Choroid plexus epithelial cell (primary cell): Measurements from ENCODE around the gene CUEDC1.

ENCODE experiments used
- DNase-seq: peaks from one replicate; pipeline ENCODE4 v3.0.0-alpha.2; 2010; ENCODE audit warnings: low read depth
- H3K4me3 ChIP-seq: 2 replicates; pipeline ENCODE4 v1.5.1; 2011; ENCODE audit warnings: low read depth, mild to moderate bottlenecking, control low read depth, low read length, moderate library complexity
- TF ChIP-seq, protein P1 (sequence below): conservative IDR thresholded peaks from 2 replicates; pipeline ENCODE4 v1.5.1; 2011; ENCODE audit warnings: low read depth, mild to moderate bottlenecking, control low read depth, inconsistent platforms, low read length, moderate library complexity

The CUEDC1 gene

DNA sequence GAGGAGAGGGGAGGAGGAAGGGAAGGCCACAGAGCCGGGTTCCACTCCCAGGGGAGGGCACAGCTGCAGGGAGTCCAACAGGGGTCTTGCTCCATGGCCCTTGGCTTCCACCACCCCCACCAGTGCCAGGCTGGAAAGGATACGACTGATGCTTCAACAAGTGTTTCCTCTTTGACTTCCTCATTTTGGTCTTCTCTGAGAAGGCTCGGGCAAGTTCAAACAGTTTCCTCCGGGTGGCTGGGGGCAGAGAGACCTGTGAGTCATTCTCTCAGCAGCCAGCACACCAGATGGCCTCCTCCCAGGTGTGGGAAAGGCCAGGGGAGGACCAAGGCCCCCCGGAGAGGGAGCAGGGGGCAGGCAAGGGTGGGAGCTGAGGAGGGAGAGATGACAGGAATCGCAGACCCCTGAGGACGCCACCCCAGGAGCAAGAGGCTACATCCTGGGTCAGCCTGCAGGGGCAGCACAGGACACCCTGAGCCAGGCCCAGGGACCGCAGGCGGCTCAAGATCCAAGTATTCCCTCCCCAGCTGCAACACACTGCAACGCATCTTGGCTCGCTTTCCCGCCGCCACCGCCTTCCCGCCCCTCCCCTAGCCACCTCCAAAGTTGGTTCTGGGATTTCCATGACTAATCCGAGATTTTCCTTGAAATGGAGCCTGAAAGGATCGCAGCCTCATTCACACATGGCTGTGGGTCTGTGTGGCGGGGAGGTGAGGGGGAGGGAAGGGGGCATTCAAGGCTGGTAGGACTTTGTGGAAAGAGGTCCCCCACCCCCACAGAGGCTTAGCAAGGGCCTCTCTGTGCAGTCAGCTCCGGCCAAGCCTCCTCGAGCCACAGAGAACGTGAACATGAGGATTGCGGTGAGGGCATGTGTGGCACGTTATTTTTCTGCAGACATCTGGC is 87.0 kb downstream of the CUEDC1 start:
- TF ChIP-seq, protein P1, sequence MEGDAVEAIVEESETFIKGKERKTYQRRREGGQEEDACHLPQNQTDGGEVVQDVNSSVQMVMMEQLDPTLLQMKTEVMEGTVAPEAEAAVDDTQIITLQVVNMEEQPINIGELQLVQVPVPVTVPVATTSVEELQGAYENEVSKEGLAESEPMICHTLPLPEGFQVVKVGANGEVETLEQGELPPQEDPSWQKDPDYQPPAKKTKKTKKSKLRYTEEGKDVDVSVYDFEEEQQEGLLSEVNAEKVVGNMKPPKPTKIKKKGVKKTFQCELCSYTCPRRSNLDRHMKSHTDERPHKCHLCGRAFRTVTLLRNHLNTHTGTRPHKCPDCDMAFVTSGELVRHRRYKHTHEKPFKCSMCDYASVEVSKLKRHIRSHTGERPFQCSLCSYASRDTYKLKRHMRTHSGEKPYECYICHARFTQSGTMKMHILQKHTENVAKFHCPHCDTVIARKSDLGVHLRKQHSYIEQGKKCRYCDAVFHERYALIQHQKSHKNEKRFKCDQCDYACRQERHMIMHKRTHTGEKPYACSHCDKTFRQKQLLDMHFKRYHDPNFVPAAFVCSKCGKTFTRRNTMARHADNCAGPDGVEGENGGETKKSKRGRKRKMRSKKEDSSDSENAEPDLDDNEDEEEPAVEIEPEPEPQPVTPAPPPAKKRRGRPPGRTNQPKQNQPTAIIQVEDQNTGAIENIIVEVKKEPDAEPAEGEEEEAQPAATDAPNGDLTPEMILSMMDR, result peak; percentile 57
- DNase-seq, result peak; percentile 73
- H3K4me3 ChIP-seq, result no peak overlapping the region

DNA sequence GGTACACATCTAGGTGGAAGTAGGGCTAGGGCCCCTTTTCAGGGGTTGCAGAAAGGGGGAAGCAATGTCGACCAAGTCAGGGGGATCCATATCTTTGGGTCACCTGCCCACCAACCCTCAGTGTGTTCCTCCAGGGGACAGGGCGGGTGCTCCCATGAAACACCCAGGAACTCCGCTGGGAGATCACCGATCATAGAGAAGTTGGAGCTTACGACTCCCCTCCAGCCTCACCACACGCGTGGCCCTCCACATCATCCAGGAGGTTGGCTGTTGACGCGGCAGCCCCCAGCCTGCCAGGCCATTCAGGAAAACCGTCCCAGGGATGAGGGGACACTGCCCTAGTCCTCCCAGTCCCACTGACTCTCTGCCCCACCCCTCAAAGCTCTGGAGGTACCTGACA is 88.1 kb downstream of the CUEDC1 start:
- H3K4me3 ChIP-seq, result no peak overlapping the region
- DNase-seq, result no peak
- TF ChIP-seq, protein P1, result no peak

DNA sequence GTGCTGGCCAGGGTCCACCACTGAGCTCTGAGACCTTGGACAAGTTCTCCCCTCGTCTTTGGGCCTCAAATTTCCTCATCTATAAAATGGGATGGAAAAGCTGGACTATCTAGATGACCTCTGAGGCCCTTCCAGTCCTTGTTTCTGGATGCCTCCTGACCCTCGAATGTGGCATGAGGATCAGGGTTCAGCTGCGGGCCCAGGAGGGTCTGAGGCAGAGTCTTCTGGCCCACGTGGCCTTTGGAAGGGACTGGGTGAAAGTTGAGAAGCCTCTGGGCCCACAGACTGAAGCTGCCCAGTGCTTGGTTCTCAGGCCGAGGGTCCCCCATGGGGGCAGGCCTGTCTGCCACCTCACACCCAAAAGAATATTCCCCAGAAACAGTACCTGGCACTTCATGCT is 88.5 kb downstream of the CUEDC1 start:
- H3K4me3 ChIP-seq, result no peak overlapping the region
- DNase-seq, result no peak
- TF ChIP-seq, protein P1, result no peak

DNA sequence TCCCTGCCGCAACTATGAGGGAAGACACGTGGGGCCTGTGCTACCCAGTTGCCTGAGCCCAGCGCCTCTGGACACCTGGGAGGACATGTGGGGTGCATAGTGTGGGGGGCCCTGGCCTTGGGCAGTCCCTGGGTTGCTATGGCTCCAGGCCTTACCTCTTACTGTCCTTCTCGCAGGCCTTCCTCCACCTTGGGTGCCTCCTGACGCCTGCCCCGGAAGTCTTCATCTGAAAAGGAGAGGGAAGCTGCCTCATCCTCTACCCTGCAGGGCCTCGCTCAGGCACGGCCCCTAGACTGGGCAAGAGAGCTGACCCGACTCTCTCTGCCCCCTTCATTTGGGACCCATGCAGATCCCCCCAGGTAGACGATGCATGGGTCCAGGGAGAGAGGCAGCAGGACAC is 88.9 kb downstream of the CUEDC1 start:
- H3K4me3 ChIP-seq, result no peak overlapping the region
- no peak for DNase-seq
- TF ChIP-seq, protein P1, result no peak

DNA sequence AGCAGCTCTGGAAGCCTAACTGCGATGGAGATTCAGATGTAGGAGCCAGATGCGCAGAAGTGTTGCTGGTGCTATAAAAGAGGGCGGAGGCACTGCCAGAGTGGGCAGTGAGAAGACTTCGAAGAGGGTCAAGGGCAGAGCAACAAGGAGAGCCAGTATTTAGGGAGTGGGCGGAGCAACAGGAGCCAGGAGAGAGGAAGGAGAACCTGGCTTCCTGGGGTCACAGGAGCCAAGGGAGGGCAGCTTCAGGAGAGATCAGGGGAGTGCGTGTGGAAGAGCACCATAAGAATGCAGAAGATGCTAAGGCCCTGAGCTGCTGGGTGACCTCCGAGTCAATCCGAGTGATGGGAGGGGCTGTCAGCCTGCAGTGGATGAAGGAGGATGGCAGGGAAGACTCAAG is 90.9 kb downstream of the CUEDC1 start:
- no peak overlapping the region for H3K4me3 ChIP-seq
- TF ChIP-seq, protein P1, result no peak
- DNase-seq, result no peak

DNA sequence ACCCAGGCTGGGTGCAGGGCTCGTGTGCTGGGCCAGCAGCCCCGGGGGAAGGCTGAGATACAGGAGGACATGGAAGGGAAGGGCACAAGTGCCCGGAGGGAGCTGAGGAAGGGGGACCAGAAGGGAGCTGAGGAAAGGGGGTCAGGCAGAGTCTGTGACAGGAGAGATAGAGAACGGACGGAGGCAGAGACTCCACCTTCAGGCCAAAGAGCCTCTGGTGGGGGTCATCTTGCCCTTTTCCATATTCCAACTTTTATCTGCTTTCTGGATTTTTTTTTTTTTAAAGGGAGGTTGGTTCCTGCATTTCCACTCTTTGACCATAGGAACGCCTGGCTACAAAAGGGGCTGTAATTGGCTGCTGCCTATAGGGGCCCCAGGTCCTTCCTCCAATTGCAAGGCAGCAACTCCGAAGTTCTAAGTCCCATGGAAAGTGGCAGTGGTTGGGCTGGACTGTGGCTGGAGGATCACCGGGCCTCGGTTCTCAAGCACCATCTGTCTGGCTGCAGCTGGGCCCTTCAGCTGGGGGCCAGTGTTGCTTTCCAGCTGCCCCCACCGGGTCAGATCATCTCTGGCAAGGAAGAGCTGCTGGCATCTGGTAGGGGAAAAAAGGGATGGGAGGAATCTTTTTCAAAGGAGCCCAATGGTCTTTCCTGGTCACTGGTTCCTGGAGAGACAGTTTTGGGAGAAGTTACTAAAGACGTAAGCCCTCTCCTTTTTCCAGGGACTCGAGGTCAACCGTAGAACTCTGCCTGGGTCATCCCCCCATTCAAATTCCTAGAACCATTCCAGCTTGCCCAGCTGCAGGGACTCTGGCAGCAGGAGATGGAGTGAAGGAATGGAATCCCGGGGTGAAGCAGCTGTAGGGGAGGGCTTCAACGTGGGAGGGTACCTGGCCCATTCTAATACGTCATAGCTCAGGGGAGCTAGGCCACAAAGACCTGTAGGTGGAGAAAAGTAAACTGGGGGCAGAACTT is 92.2 kb downstream of the CUEDC1 start:
- H3K4me3 ChIP-seq, result no peak overlapping the region
- TF ChIP-seq, protein P1, result no peak
- no peak for DNase-seq
